ENCODE measurements around the gene RAB2B. TPM values are rescaled to one million over a fixed set of nuclear protein-coding genes. Genes with fewer than 3 reads are reported as not detected.

Gene RAB2B
- total RNA-seq, 1 experiment from 2014 or later = 25.2 TPM

DNA sequence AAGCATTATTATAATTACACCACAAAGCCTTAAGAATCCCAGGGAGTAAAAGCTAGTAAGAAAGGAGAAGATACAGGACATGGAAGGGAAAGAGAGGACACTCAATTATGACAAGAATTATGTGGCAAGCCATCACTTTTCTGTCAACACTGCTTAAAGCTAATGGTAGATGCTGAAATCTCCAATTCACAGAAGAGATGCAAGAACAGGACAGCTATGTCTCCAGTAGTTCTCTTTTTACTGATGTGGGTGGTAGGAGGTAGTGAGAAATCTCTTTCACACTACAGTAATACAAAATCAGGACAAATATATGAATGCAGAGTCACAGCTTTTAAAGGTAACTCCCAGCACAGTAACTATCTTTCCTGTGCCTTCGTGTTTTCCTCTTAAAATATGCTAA is 50.1 kb downstream of the RAB2B start:
- no peaks in the 10 kb centered on the region for H3K4me1 Mint-ChIP-seq (ENCODE audit: low read depth, unreplicated experiment)
- intact Hi-C loops (cut with micrococcal nuclease; ENCODE audit: unreplicated experiment) = no loop called here
- DNase-seq = no peak
- CTCF ChIA-PET = no interaction called here
- no peak overlapping the region for H3K27ac Mint-ChIP-seq (ENCODE audit: unreplicated experiment)
- BruUV-seq (replicated peaks) = no TSS peak
- H3K27me3 Mint-ChIP-seq (ENCODE audit: unreplicated experiment) = no peaks in the 10 kb centered on the region
- H3K9me3 Mint-ChIP-seq (ENCODE audit: low read depth, unreplicated experiment) = no peaks in the 10 kb centered on the region
- H3K36me3 Mint-ChIP-seq (ENCODE audit: insufficient read depth, unreplicated experiment) = peaks cover 39% of the 10 kb centered on the region
- no peak overlapping the region for H3K4me3 Mint-ChIP-seq (ENCODE audit: low read depth, unreplicated experiment)
- TF ChIP-seq, protein P1, sequence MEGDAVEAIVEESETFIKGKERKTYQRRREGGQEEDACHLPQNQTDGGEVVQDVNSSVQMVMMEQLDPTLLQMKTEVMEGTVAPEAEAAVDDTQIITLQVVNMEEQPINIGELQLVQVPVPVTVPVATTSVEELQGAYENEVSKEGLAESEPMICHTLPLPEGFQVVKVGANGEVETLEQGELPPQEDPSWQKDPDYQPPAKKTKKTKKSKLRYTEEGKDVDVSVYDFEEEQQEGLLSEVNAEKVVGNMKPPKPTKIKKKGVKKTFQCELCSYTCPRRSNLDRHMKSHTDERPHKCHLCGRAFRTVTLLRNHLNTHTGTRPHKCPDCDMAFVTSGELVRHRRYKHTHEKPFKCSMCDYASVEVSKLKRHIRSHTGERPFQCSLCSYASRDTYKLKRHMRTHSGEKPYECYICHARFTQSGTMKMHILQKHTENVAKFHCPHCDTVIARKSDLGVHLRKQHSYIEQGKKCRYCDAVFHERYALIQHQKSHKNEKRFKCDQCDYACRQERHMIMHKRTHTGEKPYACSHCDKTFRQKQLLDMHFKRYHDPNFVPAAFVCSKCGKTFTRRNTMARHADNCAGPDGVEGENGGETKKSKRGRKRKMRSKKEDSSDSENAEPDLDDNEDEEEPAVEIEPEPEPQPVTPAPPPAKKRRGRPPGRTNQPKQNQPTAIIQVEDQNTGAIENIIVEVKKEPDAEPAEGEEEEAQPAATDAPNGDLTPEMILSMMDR (IDR thresholded peaks at IDR 0.05; ENCODE audit: unreplicated experiment) = no peak

DNA sequence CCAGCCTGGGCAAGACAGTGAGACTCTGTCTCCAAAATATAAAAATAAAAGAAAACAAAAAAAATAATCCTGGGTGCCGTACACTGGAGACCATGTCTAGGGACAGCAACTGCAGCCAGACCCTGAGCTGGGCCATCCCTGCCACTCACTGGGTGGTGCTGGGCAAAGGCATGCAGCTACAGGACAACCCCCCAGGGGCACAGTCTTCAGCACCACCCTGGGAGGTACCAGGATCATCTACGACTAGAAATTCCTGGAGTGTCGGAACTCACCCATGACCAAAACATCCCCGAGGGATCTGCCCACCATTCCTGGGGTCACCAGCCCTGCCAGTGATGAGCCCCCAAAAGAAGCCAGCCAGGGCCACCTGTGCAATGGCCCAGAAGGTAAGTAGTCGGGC is 57.2 kb downstream of the RAB2B start:
- CTCF ChIA-PET = no interaction called here

DNA sequence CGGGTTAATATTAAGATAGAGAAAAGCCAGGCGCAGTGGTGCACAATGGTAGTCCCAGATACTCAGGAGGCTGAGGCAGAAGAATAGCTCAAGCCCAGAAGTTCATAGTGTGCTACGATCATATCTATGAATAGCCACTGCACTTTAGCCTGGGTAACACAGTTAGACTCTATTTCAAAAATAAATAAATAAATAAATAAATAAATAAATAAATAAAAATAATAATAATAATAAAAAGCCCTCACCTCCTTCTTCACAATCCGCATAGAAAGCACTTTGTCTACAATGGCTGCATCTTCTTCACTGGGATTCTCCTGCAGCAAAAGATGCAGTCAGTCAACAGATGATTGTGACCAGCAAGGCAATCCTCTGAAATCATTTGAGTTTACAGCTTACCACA is 61.4 kb downstream of the RAB2B start:
- intact Hi-C loops (cut with micrococcal nuclease; ENCODE audit: unreplicated experiment) = no loop called here
- Mint-ChIP-seq H3K4me1 (ENCODE audit: low read depth, unreplicated experiment) (no peaks in the 10 kb centered on the region), H3K9me3 (ENCODE audit: low read depth, unreplicated experiment) (no peaks in the 10 kb centered on the region), H3K27me3 (ENCODE audit: unreplicated experiment) (no peaks in the 10 kb centered on the region), H3K27ac (ENCODE audit: unreplicated experiment) (no peak overlapping the region), H3K4me3 (ENCODE audit: low read depth, unreplicated experiment) (no peak overlapping the region), H3K36me3 (ENCODE audit: insufficient read depth, unreplicated experiment) (peaks cover 53% of the 10 kb centered on the region)
- CTCF ChIA-PET = no interaction called here
- BruUV-seq (replicated peaks) = no TSS peak
- DNase-seq = no peak
- TF ChIP-seq, protein P1 (IDR thresholded peaks at IDR 0.05; ENCODE audit: unreplicated experiment) = no peak

More for the DNA sequence above, 57.2 kb downstream of the RAB2B start:
- Mint-ChIP-seq H3K36me3 (ENCODE audit: insufficient read depth, unreplicated experiment) (peaks cover 46% of the 10 kb centered on the region), H3K27me3 (ENCODE audit: unreplicated experiment) (no peaks in the 10 kb centered on the region), H3K9me3 (ENCODE audit: low read depth, unreplicated experiment) (no peaks in the 10 kb centered on the region), H3K27ac (ENCODE audit: unreplicated experiment) (no peak overlapping the region), H3K4me3 (ENCODE audit: low read depth, unreplicated experiment) (no peak overlapping the region), H3K4me1 (ENCODE audit: low read depth, unreplicated experiment) (no peaks in the 10 kb centered on the region)
- intact Hi-C loops (cut with micrococcal nuclease; ENCODE audit: unreplicated experiment) = no loop called here
- no TSS peak for BruUV-seq (replicated peaks)
- TF ChIP-seq, protein P1 (IDR thresholded peaks at IDR 0.05; ENCODE audit: unreplicated experiment) = no peak
- DNase-seq = no peak

GRCh38 chr14:21414137-21414631 is 62.6 kb downstream of the RAB2B start:
- Mint-ChIP-seq H3K36me3 (ENCODE audit: insufficient read depth, unreplicated experiment) (peaks cover 50% of the 10 kb centered on the region), H3K4me3 (ENCODE audit: low read depth, unreplicated experiment) (no peak overlapping the region)

More at GRCh38 chr14:21414137-21414631, 62.6 kb downstream of the RAB2B start:
- H3K4me1 Mint-ChIP-seq (ENCODE audit: low read depth, unreplicated experiment) = no peaks in the 10 kb centered on the region
- H3K27ac Mint-ChIP-seq (ENCODE audit: unreplicated experiment) = no peak overlapping the region
- intact Hi-C loops (cut with micrococcal nuclease; ENCODE audit: unreplicated experiment) = no loop called here
- DNase-seq = no peak
- H3K9me3 Mint-ChIP-seq (ENCODE audit: low read depth, unreplicated experiment) = no peaks in the 10 kb centered on the region
- TF ChIP-seq, protein P1 (IDR thresholded peaks at IDR 0.05; ENCODE audit: unreplicated experiment) = no peak
- BruUV-seq (replicated peaks) = no TSS peak
- CTCF ChIA-PET = no interaction called here
- H3K27me3 Mint-ChIP-seq (ENCODE audit: unreplicated experiment) = no peaks in the 10 kb centered on the region

Other genes with a start within 250 kb of the RAB2B start
- 472 and 476 TPM in 2 replicates for gene HNRNPC, start 207.5 kb downstream of the RAB2B start, total RNA-seq (2022)
- gene RPGRIP1, start 196.9 kb downstream of the RAB2B start, total RNA-seq (2022) = not detected in 2 replicates
- 81.9 and 89.0 TPM in 2 replicates for gene SUPT16H, start 92.9 kb downstream of the RAB2B start, total RNA-seq (2022)
- gene CHD8, start 20.8 kb downstream of the RAB2B start, total RNA-seq (2022) = 93.1 and 100 TPM in 2 replicates
- 77.4 and 78.0 TPM in 2 replicates for gene TOX4, start 236 bp upstream of the RAB2B start, total RNA-seq (2022)
- 40.5 and 42.2 TPM in 2 replicates for gene METTL3, start 34.4 kb upstream of the RAB2B start, total RNA-seq (2022)
- gene SALL2, start 49.4 kb upstream of the RAB2B start, total RNA-seq (2022) = 3.5 and 3.9 TPM in 2 replicates
- gene OR10G3, start 103.1 kb upstream of the RAB2B start, total RNA-seq (2022) = not detected in 2 replicates
- not detected in 2 replicates for gene OR10G2, start 158.0 kb upstream of the RAB2B start, total RNA-seq (2022)
- gene OR4E2, start 176.9 kb upstream of the RAB2B start, total RNA-seq (2022) = not detected in 2 replicates
- not detected in 2 replicates for gene OR4E1, start 196.9 kb upstream of the RAB2B start, total RNA-seq (2022)

All from Calu3 (cell line).